HG03558 (cell line): Measurements from ENCODE around the gene MFAP3L.
"Not testable (repeated sequence)": the region's sequence is repeated elsewhere in the genome, so short reads cannot be mapped to it uniquely, and the experiment has no call there.

Source experiments
- ATAC-seq: cut with Tn5 transposase; IDR thresholded peaks from one replicate; pipeline ENCODE4 v1.9.1; 2021; ENCODE audit warnings: moderate number of reproducible peaks; ENCODE audit not compliant: unreplicated experiment; ENCODE audit errors: extremely low read depth

Gene MFAP3L

GRCh38 chr4:169952236-169953002 is 73.8 kb downstream of the MFAP3L start:
- no peak for ATAC-seq

- no peak for ATAC-seq
Measured at GRCh38 chr4:169948271-169948670, 77.9 kb downstream of the MFAP3L start.

- no peak for ATAC-seq
Measured at GRCh38 chr4:169945636-169946035, 80.6 kb downstream of the MFAP3L start.

- not testable (repeated sequence) for ATAC-seq
Measured at GRCh38 chr4:169943601-169944000, 82.6 kb downstream of the MFAP3L start.

- ATAC-seq, result no peak
Measured at GRCh38 chr4:169941141-169941540, 85.1 kb downstream of the MFAP3L start.

GRCh38 chr4:169940460-169940859 is 85.7 kb downstream of the MFAP3L start:
- no peak for ATAC-seq
